Activated CD8-positive, alpha-beta memory T cell treated with anti-CD3 and anti-CD28 coated beads for 48 hours (primary cell): ENCODE data around the gene C1QTNF2.

Experiments used
- DNase-seq, 3 experiments: peaks; one replicate each; pipeline ENCODE4 v3.0.0-alpha.2; 2020; ENCODE audit warnings: low read depth in 2 of 3, low spot score in 2 of 3

The C1QTNF2 gene

DNA sequence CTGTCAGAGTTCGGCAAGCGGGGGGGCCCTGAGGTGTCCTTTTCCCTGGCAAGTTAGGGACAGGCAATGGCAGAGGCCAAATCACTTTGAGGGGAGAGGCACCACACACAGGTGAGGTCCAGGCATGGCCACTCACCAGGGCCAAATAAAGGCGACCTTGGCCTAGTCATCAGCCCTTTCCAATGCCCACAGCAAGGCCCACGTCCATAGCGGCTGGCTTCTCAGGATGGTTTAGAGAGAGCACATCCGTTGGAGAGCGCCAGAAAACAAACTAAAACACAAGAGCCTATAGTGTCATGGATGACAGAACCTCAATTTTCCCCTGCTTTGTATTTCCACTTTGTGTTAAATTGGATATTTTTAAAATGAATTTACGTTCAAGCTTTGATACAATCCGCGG is 65.1 kb downstream of the C1QTNF2 start:
- DNase-seq: no peak

DNA sequence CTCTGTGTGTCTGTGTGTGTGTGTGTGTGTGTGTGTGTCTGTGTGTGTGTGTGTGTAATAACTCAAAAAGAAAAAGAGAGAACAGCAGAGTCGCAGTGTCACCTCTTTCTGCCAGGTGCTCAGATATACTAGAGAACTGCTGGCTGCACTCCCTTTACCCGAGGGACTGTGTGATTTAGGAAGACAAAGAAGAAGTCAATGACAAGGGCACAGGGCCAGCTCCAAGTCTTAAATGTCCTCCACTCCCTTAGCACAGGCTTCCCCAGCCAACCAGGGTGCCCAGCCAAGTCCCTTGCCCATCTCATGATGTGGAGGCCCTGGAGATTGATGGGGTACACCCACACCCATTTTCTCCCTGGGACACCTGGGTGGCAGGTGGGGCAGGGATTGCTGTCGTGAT is 66.7 kb downstream of the C1QTNF2 start:
- no peak for DNase-seq

DNA sequence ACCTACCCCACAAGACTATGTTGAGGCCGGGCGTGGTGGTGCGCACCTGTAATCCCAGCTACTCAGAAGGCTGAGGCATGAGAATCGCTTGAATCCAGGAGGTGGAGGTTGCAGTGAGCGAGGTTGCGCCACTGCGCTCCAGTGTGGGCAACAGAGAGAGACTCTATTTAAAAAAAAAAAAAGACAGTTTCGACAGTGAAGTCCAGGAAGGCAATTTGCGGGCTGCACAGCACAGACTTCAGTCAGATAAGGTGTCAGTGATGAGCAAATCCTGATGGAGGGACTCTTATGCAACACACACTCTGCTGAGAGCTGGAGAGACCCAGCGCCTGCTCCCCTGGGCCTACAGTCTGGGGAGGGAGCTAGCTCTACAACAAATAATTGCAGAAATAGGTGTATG is 72.2 kb downstream of the C1QTNF2 start:
- no peak for DNase-seq

DNA sequence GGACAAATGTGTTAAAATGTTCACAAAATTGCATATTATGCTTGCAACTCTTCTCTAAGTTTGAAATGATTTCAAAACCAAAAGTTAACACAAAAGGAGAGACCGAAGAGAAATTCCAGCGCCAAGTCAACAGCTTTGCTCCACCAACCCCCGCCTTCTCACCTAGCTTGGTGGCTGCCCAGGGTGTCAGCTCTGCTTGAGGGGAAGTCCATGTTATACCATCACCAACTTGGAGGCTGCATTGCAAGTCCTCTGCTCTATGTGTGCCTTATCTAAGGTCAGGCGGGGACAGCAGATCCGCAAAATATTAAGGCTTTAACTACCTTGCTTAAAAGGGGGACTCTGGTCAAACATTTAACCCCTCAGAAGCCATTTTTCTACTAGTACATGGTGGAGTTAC is 72.7 kb downstream of the C1QTNF2 start:
- no peak for DNase-seq
